HepG2 (cell line): Measurements from ENCODE around the gene CPNE2. TPM values are rescaled to one million over a fixed set of nuclear protein-coding genes. Genes with fewer than 3 reads are reported as not detected.

Source experiments
- ATAC-seq: fragments of 200-7000 bp; cut with Tn5 transposase; 3 replicates; pipeline ENCODE4 v1.9.1; 2020; ENCODE audit warnings: mild to moderate bottlenecking, moderate library complexity
- BruUV-seq: library from RNA; stranded (reverse); fragments of 400-500 nt; replicated peaks from 2 replicates; lab custom pipeline; 2021; lab: Mats Ljungman, UMichigan
- CTCF ChIA-PET: fragments of 300-600 bp; formaldehyde crosslinking; extraction: SDS; loops from one replicate; lab custom pipeline; 2021; ENCODE audit warnings: low total read pairs, inconsistent platforms, low intra/inter-chr PET ratio; lab: Yijun Ruan, JAX
- POLR2A ChIA-PET: fragments of 350-600 bp; sonication (Branson Sonifier 250); formaldehyde crosslinking; loops from one replicate; lab custom pipeline; 2020; ENCODE audit warnings: antibody characterized with exemption, inconsistent platforms; lab: Yijun Ruan, JAX
- DNase-seq: peaks from one replicate; pipeline ENCODE4 v3.0.0-alpha.2; 2015; ENCODE audit warnings: low spot score
- FAIRE-seq: peaks from 3 replicates; lab custom pipeline; 2011; peaks lifted over from hg19 to GRCh38; lab: Jason Lieb, UNC
- H2AFZ ChIP-seq: one replicate; pipeline ENCODE4 v1.6.1; 2011; ENCODE audit warnings: low read length, inconsistent platforms
- H3K27ac ChIP-seq: fragments of 300-600 bp; 3 replicates; pipeline ENCODE4 v1.8.0; 2011; ENCODE audit warnings: mixed run types, mild to moderate bottlenecking, mixed read lengths, low read length, inconsistent platforms; ENCODE audit not compliant: insufficient read depth; ENCODE audit errors: extremely low read length
- H3K27me3 ChIP-seq, 2 experiments: fragments of 200-600 bp in 1 of 2; 2 replicates in 1 of 2; 3 replicates in 1 of 2; pipeline versions ENCODE4 v1.6.0 to v1.8.0; 2011; ENCODE audit warnings: low read length in 2 of 2, mild to moderate bottlenecking in 2 of 2, moderate library complexity in 2 of 2, inconsistent platforms in 1 of 2; ENCODE audit not compliant: insufficient read depth in 2 of 2, control insufficient read depth in 1 of 2
- H3K36me3 ChIP-seq, 2 experiments: fragments of 200-600 bp in 1 of 2; replicated peaks in 1 of 2; 2 replicates in 1 of 2; 3 replicates in 1 of 2; pipeline versions ENCODE4 v1.5.1 to v1.8.0; 2011; ENCODE audit warnings: low read length in 2 of 2, inconsistent platforms in 1 of 2; ENCODE audit not compliant: insufficient read depth in 2 of 2, control insufficient read depth in 1 of 2
- H3K4me1 ChIP-seq: 2 replicates; pipeline ENCODE4 v1.5.1; 2012; ENCODE audit warnings: low read length, inconsistent platforms; ENCODE audit not compliant: insufficient read depth
- H3K4me2 ChIP-seq: 2 replicates; pipeline ENCODE4 v1.6.0; 2011; ENCODE audit warnings: low read depth, low read length, inconsistent platforms
- H3K4me3 ChIP-seq, 3 experiments: fragments of 200-600 bp in 1 of 3; sonication (generic), shearing (Covaris generic) in 1 of 3; replicated peaks in 1 of 3; 2 replicates each; pipeline ENCODE4 v1.5.1; 2011 to 2016; ENCODE audit warnings: low read length in 3 of 3, inconsistent platforms in 2 of 3, low read depth in 2 of 3, mild to moderate bottlenecking in 2 of 3, control low read depth in 1 of 3, mixed read lengths in 1 of 3; ENCODE audit not compliant: insufficient read depth in 1 of 3
- H3K79me2 ChIP-seq: one replicate; pipeline ENCODE4 v1.6.1; 2011; ENCODE audit warnings: low read length, inconsistent platforms; ENCODE audit not compliant: insufficient read depth
- H3K9ac ChIP-seq: 2 replicates; pipeline ENCODE4 v1.6.0; 2011; ENCODE audit warnings: mild to moderate bottlenecking, low read depth, low read length, inconsistent platforms; ENCODE audit not compliant: insufficient read depth
- H3K9me3 ChIP-seq: 2 replicates; pipeline ENCODE4 v1.5.1; 2012; ENCODE audit warnings: mild to moderate bottlenecking, low read length
- H4K20me1 ChIP-seq: 2 replicates; pipeline ENCODE4 v1.6.0; 2011; ENCODE audit warnings: inconsistent platforms, mild to moderate bottlenecking, low read length, moderate library complexity; ENCODE audit not compliant: insufficient read depth
- AKAP8 ChIP-seq: sonication (generic); formaldehyde crosslinking; IDR thresholded peaks from 2 replicates; pipeline ENCODE4 v1.5.1; 2020; ENCODE audit warnings: mild to moderate bottlenecking, missing genetic modification reagents
- ARHGAP35 ChIP-seq: sonication (generic); formaldehyde crosslinking; IDR thresholded peaks from 2 replicates; pipeline ENCODE4 v1.9.0; 2022; ENCODE audit warnings: mild to moderate bottlenecking, inconsistent platforms, moderate library complexity, missing genetic modification reagents, borderline replicate concordance
- E2F5 ChIP-seq: sonication (generic); formaldehyde crosslinking; conservative IDR thresholded peaks from 2 replicates; pipeline ENCODE4 v1.4.0; 2020; ENCODE audit warnings: missing genetic modification reagents
- FOSL2 ChIP-seq: sonication (generic); formaldehyde crosslinking; IDR thresholded peaks from 2 replicates; pipeline ENCODE4 v1.4.0; 2020; ENCODE audit warnings: missing genetic modification reagents
- HOXA5 ChIP-seq: sonication (generic); formaldehyde crosslinking; IDR thresholded peaks from 2 replicates; pipeline ENCODE4 v1.4.0; 2020; ENCODE audit warnings: missing genetic modification reagents
- ISX ChIP-seq: sonication (generic); formaldehyde crosslinking; conservative IDR thresholded peaks from 2 replicates; pipeline ENCODE4 v1.5.0; 2020; ENCODE audit warnings: missing genetic modification reagents
- KDM4B ChIP-seq: sonication (generic); formaldehyde crosslinking; IDR thresholded peaks from 2 replicates; pipeline ENCODE4 v1.4.0; 2020; ENCODE audit warnings: missing genetic modification reagents
- MXD1 ChIP-seq: sonication (generic); formaldehyde crosslinking; IDR thresholded peaks from 2 replicates; pipeline ENCODE4 v1.4.0; 2020; ENCODE audit warnings: mild to moderate bottlenecking, missing genetic modification reagents
- RFX5 ChIP-seq: IDR thresholded peaks from 2 replicates; pipeline ENCODE4 v1.6.1; 2011; ENCODE audit warnings: low read depth, low read length, improper control_type of control experiment
- RXRB ChIP-seq: IDR thresholded peaks from 2 replicates; pipeline ENCODE4 v1.6.1; 2016; ENCODE audit warnings: borderline replicate concordance, missing genetic modification reagents, missing compliant biosample characterization
- SRF ChIP-seq: IDR thresholded peaks from 2 replicates; pipeline ENCODE4 v1.6.1; 2011; ENCODE audit warnings: mild to moderate bottlenecking, low read depth, low read length, moderate library complexity
- SRY ChIP-seq: sonication (generic); formaldehyde crosslinking; IDR thresholded peaks from 2 replicates; pipeline ENCODE4 v1.8.0; 2022; ENCODE audit warnings: mild to moderate bottlenecking, missing genetic modification reagents
- ZBTB25 ChIP-seq: IDR thresholded peaks from 2 replicates; pipeline ENCODE4 v1.6.1; 2018; ENCODE audit warnings: missing genetic modification reagents
- ZMYM3 ChIP-seq: sonication (generic); formaldehyde crosslinking; IDR thresholded peaks from 2 replicates; pipeline ENCODE4 v1.5.1; 2020; ENCODE audit warnings: mild to moderate bottlenecking, missing genetic modification reagents
- ZNF207 ChIP-seq: fragments of 450-650 bp; IDR thresholded peaks from 2 replicates; pipeline ENCODE4 v1.6.1; 2016; ENCODE audit warnings: antibody characterized with exemption, borderline replicate concordance
- ZNF335 ChIP-seq: sonication (generic); formaldehyde crosslinking; IDR thresholded peaks from 2 replicates; pipeline ENCODE4 v1.4.0; 2020; ENCODE audit warnings: missing genetic modification reagents
- ZNF350 ChIP-seq: sonication (generic); formaldehyde crosslinking; IDR thresholded peaks from 2 replicates; pipeline ENCODE4 v1.4.0; 2020; ENCODE audit warnings: mild to moderate bottlenecking, low read depth, missing genetic modification reagents, borderline replicate concordance
- ZNF577 ChIP-seq: sonication (generic); formaldehyde crosslinking; IDR thresholded peaks from 2 replicates; pipeline ENCODE4 v1.4.0; 2020; ENCODE audit warnings: mild to moderate bottlenecking, low read depth, missing genetic modification reagents, borderline replicate concordance
- ZNF746 ChIP-seq: sonication (generic); formaldehyde crosslinking; IDR thresholded peaks from 2 replicates; pipeline ENCODE4 v1.8.0; 2022; ENCODE audit warnings: mild to moderate bottlenecking, missing genetic modification reagents
- ZNF768 ChIP-seq: sonication (generic); formaldehyde crosslinking; IDR thresholded peaks from 2 replicates; pipeline ENCODE4 v1.4.0; 2020; ENCODE audit warnings: missing genetic modification reagents
- WGBS: methylation state at CpG from one replicate; pipeline ENCODE4 v1.1.6; 2017; ENCODE audit warnings: low lambda C conversion rate; 5-methylcytosine and 5-hydroxymethylcytosine counted together
- in situ Hi-C: cut with HindIII; loops from 2 replicates; pipeline ENCODE4 v1.10.0; 2017; ENCODE audit warnings: low pct_unique_long_range_greater_than_20kb; ENCODE audit not compliant: extremely low pct_ligation_motif_present
- intact Hi-C: fragments of 100-400 bp; cut with micrococcal nuclease; formaldehyde crosslinking; loops from one replicate; pipeline ENCODE4 v1.10.0; 2022; ENCODE audit not compliant: unreplicated experiment
- polyA plus RNA-seq, 8 experiments: library from polyadenylated mRNA; depleted of rRNA in 3 of 8; stranded (reverse) in 7 of 8; unstranded in 1 of 8; fragments of >200 nt; fragmentation: Illumina TruSeq in 4 of 8; extraction: Trizol in 4 of 8; gene quantifications; 2 replicates each; pipeline versions ENCODE4 v1.2.1 to v1.2.3, GENCODE V29; 2011 to 2016; ENCODE audit warnings: low read depth in 4 of 8, missing spikeins in 1 of 8, mixed read lengths in 1 of 8; ENCODE audit not compliant: insufficient read depth in 1 of 8
- total RNA-seq, 5 experiments: library from RNA; depleted of rRNA; stranded (reverse); fragments of >200 nt; fragmentation: Illumina TruSeq; extraction: Trizol; gene quantifications; 2 replicates each; pipeline ENCODE4 v1.2.3, GENCODE V29; 2016; ENCODE audit warnings: low read depth in 1 of 5

CPNE2 gene
- total and polyA plus RNA-seq, 2 of the 13 experiments (the other 11 are each of a cell fraction or from before 2014, with no cell fraction given), result 10.6 to 23.3 TPM

- FAIRE-seq (no peak), DNase-seq (no peak), ATAC-seq (no peak)
- Histone ChIP-seq H3K36me3 (no peaks in the 10 kb centered on the region), H4K20me1 (no peaks in the 10 kb centered on the region), H3K4me1 (no peaks in the 10 kb centered on the region), H3K9me3 (no peaks in the 10 kb centered on the region), H2AFZ (no peak overlapping the region), H3K27me3 (no peaks in the 10 kb centered on the region; a peak in 1 of 5 replicates), H3K79me2 (no peaks in the 10 kb centered on the region), H3K4me2 (no peak overlapping the region), H3K4me3 (no peak overlapping the region), H3K27ac (no peak overlapping the region), H3K9ac (no peak overlapping the region)
- ChIA-PET CTCF (no interaction called here), POLR2A (no interaction called here)
- peak; percentile 95 for TF ChIP-seq ZNF768 (CRISPR knock-in tag)
- TF ChIP-seq SRY (CRISPR knock-in tag), result peak; percentile 3; the same call in 1 of the 2 replicates
- no peak for TF ChIP-seq RFX5
- TF ChIP-seq ZNF335 (CRISPR knock-in tag), result no peak
- TF ChIP-seq ISX (CRISPR knock-in tag), result no peak
- TF ChIP-seq ZMYM3 (CRISPR knock-in tag), result peak; percentile 62; the same call in 1 of the 2 replicates
- no TSS peak for BruUV-seq
- in situ Hi-C loops, result no loop called here
- intact Hi-C loops, result no loop called here
- 61% methylated on average over 5 of the region's 5 CpGs for WGBS
Observed at GRCh38 chr16:57113664-57114063, 21.3 kb downstream of the CPNE2 start.

GRCh38 chr16:57115168-57115513 lies 22.8 kb downstream of the CPNE2 start:
- ATAC-seq (no peak), FAIRE-seq (no peak), DNase-seq (no peak)
- no peaks in the 10 kb centered on the region for H3K4me1 ChIP-seq
- ChIA-PET CTCF (no interaction called here), POLR2A (no interaction called here)
- no peak overlapping the region for H3K27ac ChIP-seq
- H4K20me1 ChIP-seq, result no peaks in the 10 kb centered on the region
- no peak overlapping the region for H2AFZ ChIP-seq
- in situ Hi-C loops (no loop called here), intact Hi-C loops (no loop called here)
- no peak overlapping the region for H3K4me3 ChIP-seq
- H3K79me2 ChIP-seq, result no peaks in the 10 kb centered on the region
- WGBS, result 75% methylated on average over 10 of the region's 10 CpGs
- BruUV-seq, result no TSS peak
- H3K9me3 ChIP-seq, result no peaks in the 10 kb centered on the region
- H3K4me2 ChIP-seq, result no peak overlapping the region
- H3K27me3 ChIP-seq, result no peaks in the 10 kb centered on the region
- no peak overlapping the region for H3K9ac ChIP-seq
- H3K36me3 ChIP-seq, result no peaks in the 10 kb centered on the region
- TF ChIP-seq HOXA5 (CRISPR knock-in tag), result no peak
- no peak for TF ChIP-seq FOSL2 (CRISPR knock-in tag)
- TF ChIP-seq ZNF577 (CRISPR knock-in tag), result no peak
- no peak for TF ChIP-seq KDM4B
- no peak for TF ChIP-seq ZNF207
- no peak for TF ChIP-seq MXD1 (CRISPR knock-in tag)
- no peak for TF ChIP-seq SRF
- TF ChIP-seq ZNF350 (CRISPR knock-in tag), result no peak
- TF ChIP-seq ARHGAP35 (CRISPR knock-in tag), result no peak
- TF ChIP-seq ZNF746 (CRISPR knock-in tag), result no peak
- TF ChIP-seq ZNF768 (CRISPR knock-in tag), result no peak
- no peak for TF ChIP-seq AKAP8
- TF ChIP-seq E2F5 (CRISPR knock-in tag), result no peak
- no peak for TF ChIP-seq RXRB (CRISPR knock-in tag)
- TF ChIP-seq ZBTB25 (CRISPR knock-in tag), result no peak
